Fibroblast of the aortic adventitia (primary cell): ENCODE measurements around the gene MORC2. TPM values are rescaled to one million over a fixed set of nuclear protein-coding genes. Genes with fewer than 3 reads are reported as not detected.

ENCODE experiments used
- DNase-seq: peaks from one replicate; pipeline ENCODE4 v3.0.0-alpha.2; 2010; ENCODE audit warnings: low read depth
- H3K4me3 ChIP-seq: 2 replicates; pipeline ENCODE4 v1.5.1; 2011; ENCODE audit warnings: low read depth, mild to moderate bottlenecking, control low read depth, low read length, moderate library complexity
- CTCF ChIP-seq: IDR thresholded peaks from 2 replicates; pipeline ENCODE4 v1.5.1; 2011; ENCODE audit warnings: mild to moderate bottlenecking, low read length, control low read depth, inconsistent platforms; ENCODE audit not compliant: insufficient read depth
- total RNA-seq: library from RNA; depleted of rRNA; stranded (reverse); fragments of >200 nt; gene quantifications from 2 replicates; pipeline ENCODE4 v1.2.3, GENCODE V29; 2012; ENCODE audit warnings: low replicate concordance

MORC2 gene
- total RNA-seq, 1 donor, result 17.7 TPM

- no peak for DNase-seq
- no peak overlapping the region for H3K4me3 ChIP-seq
- TF ChIP-seq CTCF, result no peak
Observed at GRCh38 chr22:30978304-30978962, 9.9 kb upstream of the MORC2 start.

GRCh38 chr22:30970356-30970746 is 1.8 kb upstream of the MORC2 start:
- H3K4me3 ChIP-seq, result peak overlapping the region; percentile 71
- no peak for DNase-seq
- TF ChIP-seq CTCF, result no peak

- peak overlapping the region; percentile 71 for H3K4me3 ChIP-seq
- DNase-seq, result peak; percentile 45
- TF ChIP-seq CTCF, result no peak
Observed at GRCh38 chr22:30969532-30970355, 1.2 kb upstream of the MORC2 start.

GRCh38 chr22:30968924-30969531 is 454 bp upstream of the MORC2 start, which contains the start of gene TUG1:
TSS of gene TUG1 (plus strand) at chr22:30969265.
- peak; percentile 97 for DNase-seq
- TF ChIP-seq CTCF, result no peak
- H3K4me3 ChIP-seq, result peak within 1 kb of the TSS; percentile 76

- H3K4me3 ChIP-seq, result no peak overlapping the region
- no peak for DNase-seq
- TF ChIP-seq CTCF, result no peak
Observed at GRCh38 chr22:30964858-30965257, 3.7 kb downstream of the MORC2 start.

GRCh38 chr22:30955153-30955552 is 13.4 kb downstream of the MORC2 start:
- H3K4me3 ChIP-seq, result no peak overlapping the region
- TF ChIP-seq CTCF, result no peak
- DNase-seq, result no peak
